IMR-90 (cell line): Measurements from ENCODE around the gene ZNF362. TPM values are rescaled to one million over a fixed set of nuclear protein-coding genes. Genes with fewer than 3 reads are reported as not detected.

ENCODE experiments used
- ATAC-seq: fragments of 200-7000 bp; cut with Tn5 transposase; 2 replicates; pipeline ENCODE4 v1.9.1; 2020; ENCODE audit warnings: low read depth, mild to moderate bottlenecking, moderate library complexity
- BruUV-seq: library from RNA; stranded (reverse); fragments of 400-500 nt; replicated peaks from 2 replicates; lab custom pipeline; 2021; lab: Mats Ljungman, UMichigan
- CTCF ChIA-PET: fragments of 300-600 bp; formaldehyde crosslinking; extraction: SDS; loops from one replicate; lab custom pipeline; 2021; ENCODE audit warnings: antibody characterized with exemption; lab: Yijun Ruan, JAX
- POLR2A ChIA-PET: fragments of 300-600 bp; sonication (Branson Sonifier 250); formaldehyde crosslinking; loops from one replicate; lab custom pipeline; 2022; ENCODE audit warnings: antibody characterized with exemption; ENCODE audit not compliant: unreplicated experiment; lab: Charles Lee
- DNase-seq: peaks from one replicate; pipeline ENCODE4 v3.0.0; 2013
- H2AFZ ChIP-seq: replicated peaks from 2 replicates; pipeline ENCODE3; 2013; ENCODE audit warnings: low read length, mild to moderate bottlenecking; ENCODE audit not compliant: poor library complexity
- H2AK5ac ChIP-seq: 2 replicates; pipeline ENCODE4 v1.6.1; 2013; ENCODE audit warnings: low read depth, low read length, inconsistent platforms
- H2AK9ac ChIP-seq: replicated peaks from 2 replicates; pipeline ENCODE3; 2013; ENCODE audit warnings: mild to moderate bottlenecking, low read depth, low read length, moderate library complexity; ENCODE audit not compliant: poor library complexity
- H2BK120ac ChIP-seq: 2 replicates; pipeline ENCODE4 v1.6.1; 2013; ENCODE audit warnings: low read depth, low read length, inconsistent platforms
- H2BK15ac ChIP-seq: 3 replicates; pipeline ENCODE4 v1.6.1; 2013; ENCODE audit warnings: low read depth, low read length, inconsistent platforms
- H2BK20ac ChIP-seq: 2 replicates; pipeline ENCODE4 v1.6.1; 2013; ENCODE audit warnings: low read depth, mild to moderate bottlenecking, inconsistent platforms, low read length, moderate library complexity
- H2BK5ac ChIP-seq: 2 replicates; pipeline ENCODE4 v1.6.1; 2013; ENCODE audit warnings: mild to moderate bottlenecking, low read depth, low read length, inconsistent platforms; ENCODE audit not compliant: poor library complexity, severe bottlenecking
- H3K14ac ChIP-seq: replicated peaks from 2 replicates; pipeline ENCODE4 v1.6.1; 2013; ENCODE audit warnings: low read depth, low read length, inconsistent platforms
- H3K18ac ChIP-seq: 2 replicates; pipeline ENCODE4 v1.6.1; 2013; ENCODE audit warnings: low read depth, low read length, control low read depth
- H3K23ac ChIP-seq: 2 replicates; pipeline ENCODE4 v1.6.1; 2013; ENCODE audit warnings: low read depth, low read length, inconsistent platforms
- H3K27ac ChIP-seq: 2 replicates; pipeline ENCODE4 v1.5.1; 2013; ENCODE audit warnings: mild to moderate bottlenecking, control low read depth, low read length; ENCODE audit not compliant: insufficient read depth
- H3K27me3 ChIP-seq: 2 replicates; pipeline ENCODE4 v1.6.1; 2013; ENCODE audit warnings: low read length; ENCODE audit not compliant: control insufficient read depth, insufficient read depth
- H3K36me3 ChIP-seq: 2 replicates; pipeline ENCODE4 v1.6.1; 2013; ENCODE audit warnings: low read length, mixed read lengths; ENCODE audit not compliant: control insufficient read depth, insufficient read depth
- H3K4ac ChIP-seq: 2 replicates; pipeline ENCODE4 v1.6.1; 2013; ENCODE audit warnings: low read depth, low read length, inconsistent platforms
- H3K4me1 ChIP-seq: 2 replicates; pipeline ENCODE4 v1.6.1; 2013; ENCODE audit warnings: low read length, mixed read lengths; ENCODE audit not compliant: control insufficient read depth, insufficient read depth
- H3K4me2 ChIP-seq: 2 replicates; pipeline ENCODE4 v1.6.1; 2013; ENCODE audit warnings: low read depth, mild to moderate bottlenecking, control low read depth, low read length, moderate library complexity
- H3K4me3 ChIP-seq: 2 replicates; pipeline ENCODE4 v1.5.1; 2013; ENCODE audit warnings: low read depth, mild to moderate bottlenecking, control low read depth, low read length, moderate library complexity; ENCODE audit not compliant: insufficient read depth
- H3K56ac ChIP-seq: 2 replicates; pipeline ENCODE4 v1.6.1; 2013; ENCODE audit warnings: low read length, inconsistent platforms; ENCODE audit not compliant: insufficient read depth; ENCODE audit errors: extremely low read depth
- H3K79me1 ChIP-seq, 2 experiments: 2 replicates each; pipeline ENCODE4 v1.6.1; 2013; ENCODE audit warnings: low read length in 2 of 2, inconsistent platforms in 1 of 2, low read depth in 1 of 2
- H3K9ac ChIP-seq: 2 replicates; pipeline ENCODE4 v1.6.1; 2013; ENCODE audit warnings: low read depth, low read length, control low read depth
- H3K9me1 ChIP-seq: 2 replicates; pipeline ENCODE4 v1.6.1; 2013; ENCODE audit warnings: low read length, inconsistent platforms; ENCODE audit not compliant: insufficient read depth
- H3K9me3 ChIP-seq: 2 replicates; pipeline ENCODE4 v1.6.1; 2013; ENCODE audit warnings: low read length; ENCODE audit not compliant: control insufficient read depth, insufficient read depth
- H4K20me1 ChIP-seq: 2 replicates; pipeline ENCODE4 v1.6.1; 2013; ENCODE audit warnings: low read length, inconsistent platforms; ENCODE audit not compliant: insufficient read depth
- H4K5ac ChIP-seq: 2 replicates; pipeline ENCODE4 v1.6.1; 2013; ENCODE audit warnings: mild to moderate bottlenecking, low read depth, low read length, control low read depth
- H4K8ac ChIP-seq, 2 experiments: 2 replicates each; pipeline ENCODE4 v1.6.1; 2013; ENCODE audit warnings: low read depth in 2 of 2, low read length in 2 of 2, control low read depth in 1 of 2, inconsistent platforms in 1 of 2
- H4K91ac ChIP-seq: 2 replicates; pipeline ENCODE4 v1.6.1; 2013; ENCODE audit warnings: low read depth, low read length, inconsistent platforms; ENCODE audit not compliant: insufficient read depth
- BHLHE40 ChIP-seq: fragments of 150-350 bp; IDR thresholded peaks from 2 replicates; pipeline ENCODE4 v1.6.1; 2016; ENCODE audit warnings: mild to moderate bottlenecking, low read depth, low read length
- CEBPB ChIP-seq: IDR thresholded peaks from 2 replicates; pipeline ENCODE4 v1.6.1; 2012; ENCODE audit warnings: low read depth, low read length, improper control_type of control experiment
- CHD1 ChIP-seq: IDR thresholded peaks from 2 replicates; pipeline ENCODE4 v1.6.1; 2012; ENCODE audit warnings: low read depth, low read length, improper control_type of control experiment
- MAFK ChIP-seq: IDR thresholded peaks from 2 replicates; pipeline ENCODE4 v1.6.1; 2012; ENCODE audit warnings: low read depth, low read length, improper control_type of control experiment
- MAZ ChIP-seq: IDR thresholded peaks from 2 replicates; pipeline ENCODE4 v1.6.1; 2012; ENCODE audit warnings: low read depth, mild to moderate bottlenecking, low read length, improper control_type of control experiment, moderate library complexity, borderline replicate concordance
- MXI1 ChIP-seq: IDR thresholded peaks from 2 replicates; pipeline ENCODE4 v1.6.1; 2012; ENCODE audit warnings: low read depth, mild to moderate bottlenecking, low read length, moderate library complexity, borderline replicate concordance
- NFE2L2 ChIP-seq: fragments of 150-350 bp; IDR thresholded peaks from 2 replicates; pipeline ENCODE4 v1.6.1; 2016; ENCODE audit warnings: low read depth, mild to moderate bottlenecking, low read length
- RCOR1 ChIP-seq: IDR thresholded peaks from 2 replicates; pipeline ENCODE4 v1.6.1; 2012; ENCODE audit warnings: mild to moderate bottlenecking, low read length, improper control_type of control experiment; ENCODE audit not compliant: insufficient replicate concordance
- RFX5 ChIP-seq: IDR thresholded peaks from 2 replicates; pipeline ENCODE4 v1.8.0; 2012; ENCODE audit warnings: low read depth, mild to moderate bottlenecking, low read length, moderate library complexity
- WGBS, 2 experiments: methylation state at CpG; one replicate each; pipeline versions ENCODE4 v1.1.5 to v1.1.7; 2013; ENCODE audit warnings: missing lambda C conversion rate in 2 of 2; ENCODE audit not compliant: insufficient read length in 1 of 2; ENCODE audit errors: extremely low coverage in 2 of 2; 5-methylcytosine and 5-hydroxymethylcytosine counted together
- dilution Hi-C: fragments of 300-500 bp; cut with HindIII; formaldehyde crosslinking; loops from one replicate; pipeline ENCODE4 v1.14.3; 2018; ENCODE audit warnings: low sequenced_read_pairs; ENCODE audit not compliant: unreplicated experiment
- in situ Hi-C: fragments of 300-500 bp; cut with MboI; formaldehyde crosslinking; loops from 3 replicates; pipeline ENCODE4 v1.14.3; 2019; ENCODE audit warnings: low sequenced_read_pairs, inconsistent platforms, mixed read lengths
- intact Hi-C: fragments of 100-400 bp; cut with micrococcal nuclease; formaldehyde crosslinking; loops from 2 replicates; pipeline ENCODE4 v1.10.0; 2022
- polyA plus RNA-seq, 3 experiments: library from polyadenylated mRNA; depleted of rRNA; stranded (reverse); fragments of >200 nt; gene quantifications; 2 replicates each; pipeline ENCODE4 v1.2.3, GENCODE V29; 2012; ENCODE audit warnings: low replicate concordance in 1 of 3
- total RNA-seq: library from RNA; depleted of rRNA; stranded (reverse); fragments of >200 nt; gene quantifications from 2 replicates; pipeline ENCODE4 v1.2.3, GENCODE V29; 2012
- TF ChIP-seq, protein P1 (sequence below): fragments of 150-350 bp; IDR thresholded peaks from 2 replicates; pipeline ENCODE4 v1.6.1; 2016; ENCODE audit warnings: low read depth, mild to moderate bottlenecking, low read length, moderate library complexity, borderline replicate concordance

Gene ZNF362
- total and polyA plus RNA-seq, 2 of the 4 experiments (the other 2 are of a cell fraction) = 5.7 to 12.9 TPM

DNA sequence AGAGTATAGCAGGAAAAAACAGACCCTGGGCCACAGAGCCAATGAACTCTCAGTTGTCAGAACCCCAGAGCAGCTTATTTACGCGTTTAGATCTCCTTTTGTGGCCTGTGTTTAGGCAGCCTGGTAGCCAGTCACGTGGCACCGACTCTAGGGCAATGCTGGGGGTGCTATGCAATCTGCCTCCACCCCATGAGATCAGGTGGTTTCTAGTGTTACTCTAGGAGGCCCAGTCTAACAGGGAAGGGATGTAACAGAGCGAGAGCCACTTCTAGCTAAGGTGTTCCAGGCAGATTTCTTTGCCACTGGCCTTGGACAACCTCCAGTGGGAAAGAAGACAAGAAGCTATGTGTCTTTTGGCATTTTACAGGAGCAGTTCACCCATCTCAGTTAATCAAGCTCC lies 76.6 kb downstream of the ZNF362 start:
- no TSS peak for BruUV-seq
- Histone ChIP-seq H2AK9ac (no peak overlapping the region), H2AK5ac (no peak overlapping the region), H2BK120ac (no peak overlapping the region), H3K18ac (no peak overlapping the region), H3K4ac (no peak overlapping the region), H3K27me3 (no peaks in the 10 kb centered on the region), H3K9ac (no peak overlapping the region), H3K79me1 (peaks cover 34 to 80% of the 10 kb centered on the region in 2 experiments), H3K9me3 (no peaks in the 10 kb centered on the region), H4K5ac (no peak overlapping the region), H2BK20ac (no peak overlapping the region), H2BK15ac (no peak overlapping the region), H2AFZ (no peak overlapping the region), H3K27ac (peak overlapping the region; percentile 4; the same call in 1 of the 2 replicates), H3K4me3 (no peak overlapping the region), H3K23ac (peak overlapping the region; percentile 5; the same call in 1 of the 2 replicates), H4K20me1 (peaks cover 97% of the 10 kb centered on the region), H2BK5ac (peak overlapping the region; percentile 14), H3K36me3 (peaks cover 65% of the 10 kb centered on the region), H3K14ac (no peak overlapping the region), H3K56ac (no peak overlapping the region), H4K8ac (0 out of 4 replicates have a peak overlapping the region, but pooled peaks of 1 of the 2 experiments have one; percentile 1), H3K4me1 (peaks cover 35% of the 10 kb centered on the region), H3K9me1 (peaks cover 31% of the 10 kb centered on the region), H3K4me2 (no peak overlapping the region), H4K91ac (no peak overlapping the region)
- CTCF ChIA-PET = no interaction called here
- intact Hi-C loops = no loop called here
- dilution Hi-C loops = no loop called here
- WGBS, 2 experiments = 92% methylated on average over 4 of the region's 5 CpGs; no CpG with 5 or more reads in 1 of the 2 experiments
- no peak for ATAC-seq
- DNase-seq = no peak
- in situ Hi-C loops = no loop called here
- POLR2A ChIA-PET = no interaction called here
- TF ChIP-seq MAZ (no peak), NFE2L2 (no peak), BHLHE40 (no peak), RFX5 (no peak), CEBPB (no peak), CHD1 (no peak), RCOR1 (no peak), MXI1 (no peak), MAFK (no peak)
- TF ChIP-seq, protein P1, sequence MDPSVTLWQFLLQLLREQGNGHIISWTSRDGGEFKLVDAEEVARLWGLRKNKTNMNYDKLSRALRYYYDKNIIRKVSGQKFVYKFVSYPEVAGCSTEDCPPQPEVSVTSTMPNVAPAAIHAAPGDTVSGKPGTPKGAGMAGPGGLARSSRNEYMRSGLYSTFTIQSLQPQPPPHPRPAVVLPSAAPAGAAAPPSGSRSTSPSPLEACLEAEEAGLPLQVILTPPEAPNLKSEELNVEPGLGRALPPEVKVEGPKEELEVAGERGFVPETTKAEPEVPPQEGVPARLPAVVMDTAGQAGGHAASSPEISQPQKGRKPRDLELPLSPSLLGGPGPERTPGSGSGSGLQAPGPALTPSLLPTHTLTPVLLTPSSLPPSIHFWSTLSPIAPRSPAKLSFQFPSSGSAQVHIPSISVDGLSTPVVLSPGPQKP = no peak
